IPS DF 6.9 (cell line): ENCODE measurements around the gene F2.

Experiments used
- DNase-seq: peaks from one replicate; pipeline ENCODE4 v3.0.0-alpha.2; 2013; ENCODE audit warnings: low read depth, low spot score
- H3K27ac ChIP-seq: one replicate; pipeline ENCODE4 v1.5.1; 2013; ENCODE audit warnings: low read length, control low read depth
- H3K27me3 ChIP-seq: 2 replicates; pipeline ENCODE4 v1.6.1; 2013; ENCODE audit warnings: mild to moderate bottlenecking, low read length; ENCODE audit not compliant: control insufficient read depth, insufficient read depth
- H3K36me3 ChIP-seq: 2 replicates; pipeline ENCODE4 v1.6.1; 2013; ENCODE audit warnings: low read length; ENCODE audit not compliant: control insufficient read depth, insufficient read depth
- H3K4me1 ChIP-seq: 2 replicates; pipeline ENCODE4 v1.6.1; 2013; ENCODE audit warnings: low read length; ENCODE audit not compliant: control insufficient read depth, insufficient read depth
- H3K4me3 ChIP-seq: 2 replicates; pipeline ENCODE4 v1.5.1; 2013; ENCODE audit warnings: mild to moderate bottlenecking, low read length
- H3K9me3 ChIP-seq: 2 replicates; pipeline ENCODE4 v1.6.1; 2013; ENCODE audit warnings: low read length, inconsistent platforms; ENCODE audit not compliant: control insufficient read depth, insufficient read depth
- WGBS: extraction: QIAGEN DNeasy Blood & Tissue Kit; methylation state at CpG from one replicate; pipeline ENCODE4 v1.1.7; 2013; ENCODE audit warnings: mixed read lengths, missing lambda C conversion rate; ENCODE audit not compliant: insufficient read length, insufficient coverage; 5-methylcytosine and 5-hydroxymethylcytosine counted together

F2 gene

GRCh38 chr11:46769636-46770221, 50.7 kb downstream of the F2 start:
- Histone ChIP-seq H3K9me3 (no peaks in the 10 kb centered on the region), H3K27ac (no peak overlapping the region), H3K4me3 (no peak overlapping the region), H3K4me1 (no peaks in the 10 kb centered on the region), H3K27me3 (no peaks in the 10 kb centered on the region), H3K36me3 (peaks cover 8% of the 10 kb centered on the region; the same call in 1 of the 2 replicates)
- WGBS = no CpG with 5 or more reads among the region's 4 CpGs
- DNase-seq = no peak

DNA sequence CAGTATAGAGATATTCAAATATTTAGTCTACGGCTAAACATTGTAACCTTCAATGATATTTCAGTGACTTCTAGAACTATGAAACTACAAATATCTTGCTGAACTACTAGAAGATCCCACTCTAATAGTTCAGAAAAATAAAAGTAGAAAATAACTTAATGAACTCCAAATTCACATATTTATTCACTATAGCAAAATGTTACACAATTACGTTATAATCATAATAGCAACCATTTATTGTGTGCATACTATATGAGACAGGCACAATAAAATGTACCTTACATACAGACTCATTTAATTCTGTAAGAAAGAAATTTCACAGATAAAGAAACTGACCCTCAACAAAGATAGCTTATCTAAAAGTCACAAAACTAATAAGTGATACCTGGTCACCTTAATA, 57.9 kb downstream of the F2 start:
- Histone ChIP-seq H3K27ac (no peak overlapping the region), H3K4me3 (no peak overlapping the region), H3K27me3 (no peaks in the 10 kb centered on the region), H3K9me3 (no peaks in the 10 kb centered on the region), H3K4me1 (no peaks in the 10 kb centered on the region), H3K36me3 (peaks cover 13% of the 10 kb centered on the region; the same call in 1 of the 2 replicates)
- DNase-seq = no peak
- WGBS = no CpG with 5 or more reads among the region's 2 CpGs

DNA sequence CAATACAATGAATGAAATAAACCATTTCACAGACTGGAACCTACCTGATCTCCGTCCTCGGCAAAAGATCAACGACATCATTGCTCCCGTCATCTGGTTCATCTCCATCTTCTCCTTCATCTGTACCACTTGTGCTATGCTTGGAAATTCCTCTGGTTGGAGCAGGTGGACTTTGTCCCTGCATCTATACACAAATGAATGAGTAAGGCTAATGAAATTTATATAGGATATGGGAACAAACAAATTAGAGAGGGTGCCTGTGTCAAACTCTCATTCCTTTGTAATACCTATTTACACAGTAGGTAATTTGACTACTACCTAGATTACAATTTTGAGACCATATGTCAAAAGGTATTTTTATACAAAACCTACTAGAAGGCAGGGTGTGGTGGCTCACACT, 59.4 kb downstream of the F2 start:
- no CpG with 5 or more reads among the region's 4 CpGs for WGBS
- H3K36me3 ChIP-seq = peaks cover 13% of the 10 kb centered on the region; the same call in 1 of the 2 replicates

More for the DNA sequence above, 59.4 kb downstream of the F2 start:
- no peak overlapping the region for H3K27ac ChIP-seq
- DNase-seq = no peak
- no peaks in the 10 kb centered on the region for H3K27me3 ChIP-seq
- H3K4me3 ChIP-seq = no peak overlapping the region
- H3K9me3 ChIP-seq = no peaks in the 10 kb centered on the region
- no peaks in the 10 kb centered on the region for H3K4me1 ChIP-seq
